Smooth muscle cell (in vitro differentiated cells): Measurements from ENCODE around the gene CACNB4. TPM values are rescaled to one million over a fixed set of nuclear protein-coding genes. Genes with fewer than 3 reads are reported as not detected.
A peak's percentile ranks its signal among the peaks of the same experiment; 100 is the strongest.
"Not testable (repeated sequence)": the region's sequence is repeated elsewhere in the genome, so short reads cannot be mapped to it uniquely, and the experiment has no call there.

Experiments
- DNase-seq: peaks from one replicate; lab custom pipeline; 2025; ENCODE audit not compliant: unreplicated experiment; lab: John Stamatoyannopoulos, UW
- H2AFZ ChIP-seq: fragments of 200-600 bp; sonication (generic); 2 replicates; pipeline ENCODE4 v1.6.0; 2016; ENCODE audit warnings: antibody characterized with exemption, low read depth, mild to moderate bottlenecking
- H3F3A ChIP-seq: fragments of 200-600 bp; sonication (generic); 2 replicates; pipeline ENCODE4 v1.6.0; 2017; ENCODE audit warnings: antibody characterized with exemption, low read depth
- H3K27ac ChIP-seq: fragments of 200-600 bp; sonication (generic); 2 replicates; pipeline ENCODE4 v1.5.1; 2016; ENCODE audit warnings: low read depth, mild to moderate bottlenecking
- H3K27me3 ChIP-seq: fragments of 200-600 bp; sonication (generic); 2 replicates; pipeline ENCODE4 v1.6.1; 2016; ENCODE audit warnings: low read depth, mild to moderate bottlenecking
- H3K36me3 ChIP-seq: fragments of 200-600 bp; sonication (generic); 2 replicates; pipeline ENCODE4 v1.5.1; 2016; ENCODE audit warnings: low read depth
- H3K4me1 ChIP-seq: fragments of 200-600 bp; sonication (generic); 2 replicates; pipeline ENCODE4 v1.5.1; 2016; ENCODE audit warnings: low read depth
- H3K4me2 ChIP-seq: fragments of 200-600 bp; sonication (generic); 2 replicates; pipeline ENCODE4 v1.6.0; 2016; ENCODE audit warnings: mild to moderate bottlenecking
- H3K4me3 ChIP-seq: fragments of 200-600 bp; sonication (generic); 2 replicates; pipeline ENCODE4 v1.5.1; 2016; ENCODE audit warnings: mild to moderate bottlenecking
- H3K79me2 ChIP-seq: fragments of 200-600 bp; sonication (generic); 2 replicates; pipeline ENCODE4 v1.6.0; 2016; ENCODE audit warnings: low read depth, mild to moderate bottlenecking
- H3K9ac ChIP-seq: fragments of 200-600 bp; sonication (generic); 2 replicates; pipeline ENCODE4 v1.6.0; 2016; ENCODE audit warnings: low read depth
- H3K9me3 ChIP-seq: fragments of 200-600 bp; sonication (generic); replicated peaks from 2 replicates; pipeline ENCODE4 v1.5.1; 2016; ENCODE audit warnings: low read depth
- H4K20me1 ChIP-seq: fragments of 200-600 bp; sonication (generic); 2 replicates; pipeline ENCODE4 v1.6.0; 2016; ENCODE audit warnings: low read depth
- CTCF ChIP-seq: fragments of 200-600 bp; sonication (generic); IDR thresholded peaks from 2 replicates; pipeline ENCODE4 v1.5.1; 2017; ENCODE audit warnings: borderline replicate concordance, mild to moderate bottlenecking, antibody characterized with exemption; ENCODE audit not compliant: insufficient read depth, poor library complexity, severe bottlenecking
- WGBS: methylation state at CpG from one replicate; pipeline ENCODE4 v1.1.7; 2016; ENCODE audit warnings: low lambda C conversion rate; 5-methylcytosine and 5-hydroxymethylcytosine counted together
- polyA plus RNA-seq: library from polyadenylated mRNA; unstranded; fragments of >200 nt; fragmentation: Nextera tagmentation; extraction: Ambion mirVana; gene quantifications from 2 replicates; pipeline ENCODE4 v1.2.1, GENCODE V29; 2016
- total RNA-seq: library from RNA; depleted of rRNA; stranded (reverse); fragments of >200 nt; gene quantifications from 2 replicates; pipeline ENCODE4 v1.2.3, GENCODE V29; 2014

CACNB4 gene
- total and polyA plus RNA-seq, 2 experiments from 2014 or later: 0.06 to 1.4 TPM

GRCh38 chr2:152011724-152012123, 87.1 kb downstream of the CACNB4 start:
- no peaks in the 10 kb centered on the region for H3K79me2 ChIP-seq
- H3K4me3 ChIP-seq: no peak overlapping the region
- 79% methylated on average over 2 of the region's 2 CpGs for WGBS
- H3K27me3 ChIP-seq: peaks cover 9% of the 10 kb centered on the region
- H3K27ac ChIP-seq: no peak overlapping the region
- H3K4me2 ChIP-seq: no peak overlapping the region
- H3K36me3 ChIP-seq: no peaks in the 10 kb centered on the region
- no peak overlapping the region for H2AFZ ChIP-seq
- no peaks in the 10 kb centered on the region for H3F3A ChIP-seq
- no peak for DNase-seq
- H3K9ac ChIP-seq: no peak overlapping the region
- H4K20me1 ChIP-seq: no peaks in the 10 kb centered on the region
- no peaks in the 10 kb centered on the region for H3K4me1 ChIP-seq
- no peaks in the 10 kb centered on the region for H3K9me3 ChIP-seq
- TF ChIP-seq CTCF: no peak

- no peak overlapping the region for H3K4me3 ChIP-seq
- no peaks in the 10 kb centered on the region for H3K79me2 ChIP-seq
- no peaks in the 10 kb centered on the region for H3K9me3 ChIP-seq
- peaks cover 2% of the 10 kb centered on the region for H3K27me3 ChIP-seq
- no peak overlapping the region for H2AFZ ChIP-seq
- H3K9ac ChIP-seq: no peak overlapping the region
- H3K4me2 ChIP-seq: no peak overlapping the region
- no peak for TF ChIP-seq CTCF
- DNase-seq: no peak
- no peaks in the 10 kb centered on the region for H4K20me1 ChIP-seq
- H3K4me1 ChIP-seq: no peaks in the 10 kb centered on the region
- H3K36me3 ChIP-seq: no peaks in the 10 kb centered on the region
- WGBS: 73% methylated on average over 4 of the region's 4 CpGs
- H3K27ac ChIP-seq: no peak overlapping the region
- no peaks in the 10 kb centered on the region for H3F3A ChIP-seq
These were observed 93.2 kb downstream of the CACNB4 start for GRCh38 chr2:152005607-152006006.

- not testable (repeated sequence) for H3K27ac ChIP-seq, H3K4me1 ChIP-seq, DNase-seq, H3K4me3 ChIP-seq, H4K20me1 ChIP-seq, H2AFZ ChIP-seq, H3K36me3 ChIP-seq, H3K27me3 ChIP-seq, H3K9me3 ChIP-seq, H3K79me2 ChIP-seq, H3F3A ChIP-seq, H3K9ac ChIP-seq, H3K4me2 ChIP-seq
- 91% methylated on average over 5 of the region's 5 CpGs for WGBS
These were observed 95.6 kb downstream of the CACNB4 start for GRCh38 chr2:152003283-152003682.

- Histone ChIP-seq H2AFZ (no peak overlapping the region), H3K4me3 (no peak overlapping the region), H3K9ac (no peak overlapping the region), H3K79me2 (no peaks in the 10 kb centered on the region), H3K4me2 (no peak overlapping the region), H3K4me1 (no peaks in the 10 kb centered on the region), H3K36me3 (no peaks in the 10 kb centered on the region), H4K20me1 (no peaks in the 10 kb centered on the region), H3K27me3 (no peaks in the 10 kb centered on the region), H3F3A (no peaks in the 10 kb centered on the region), H3K27ac (no peak overlapping the region), H3K9me3 (no peaks in the 10 kb centered on the region)
- 39% methylated on average over 6 of the region's 6 CpGs for WGBS
- no peak for DNase-seq
- TF ChIP-seq CTCF: peak; percentile 69
These were observed 99.8 kb downstream of the CACNB4 start for GRCh38 chr2:151999053-151999452.
